Measurements from ENCODE around the gene PPP1R12A.

PPP1R12A gene

GRCh38 chr12:79766705-79767464, 168.0 kb downstream of the PPP1R12A start:
- DNase-seq (ENCODE audit: low spot score) = no peak

- DNase-seq (ENCODE audit: low spot score) = no peak
These were observed 169.7 kb downstream of the PPP1R12A start for GRCh38 chr12:79765157-79765556.

- no peak for DNase-seq (ENCODE audit: low spot score)
These were observed 170.3 kb downstream of the PPP1R12A start for GRCh38 chr12:79764641-79765040.

- DNase-seq (ENCODE audit: low spot score) = no peak
These were observed 171.0 kb downstream of the PPP1R12A start for GRCh38 chr12:79763766-79764452.

- no peak for DNase-seq (ENCODE audit: low spot score)
These were observed 173.6 kb downstream of the PPP1R12A start for GRCh38 chr12:79761341-79761740.

- no peak for DNase-seq (ENCODE audit: low spot score)
These were observed 187.6 kb downstream of the PPP1R12A start for GRCh38 chr12:79747274-79747673.

GRCh38 chr12:79737875-79738718, 196.8 kb downstream of the PPP1R12A start:
- DNase-seq (ENCODE audit: low spot score) = peak; percentile 40

GRCh38 chr12:79732638-79733037, 202.3 kb downstream of the PPP1R12A start:
- no peak for DNase-seq (ENCODE audit: low spot score)

- DNase-seq (ENCODE audit: low spot score) = no peak
These were observed 208.9 kb downstream of the PPP1R12A start for GRCh38 chr12:79725987-79726386.

Data from CD4-positive, alpha-beta T cell treated with Interleukin-2 at 100 ng/mL for 4 hours (primary cell).